Uterus (tissue), 2 donors: Measurements from ENCODE around the gene SEL1L2.

ENCODE experiments used
- POLR2A ChIP-seq, 2 donors: fragments of 450-650 bp; IDR thresholded peaks; one replicate each; pipeline ENCODE4 v1.6.1; 2016; ENCODE audit warnings: antibody characterized with exemption in 2 of 2, mild to moderate bottlenecking in 1 of 2, moderate library complexity in 1 of 2
- TF ChIP-seq, protein P1 (sequence below), 4 experiments: fragments of 200-600 bp in 2 of 4; fragments of 450-650 bp in 2 of 4; sonication (generic) in 2 of 4; IDR thresholded peaks; one replicate each; pipeline ENCODE4 v1.5.1; 2016 to 2019; ENCODE audit warnings: antibody characterized with exemption in 4 of 4, mild to moderate bottlenecking in 2 of 4, moderate library complexity in 1 of 4

- TF ChIP-seq, protein P1, sequence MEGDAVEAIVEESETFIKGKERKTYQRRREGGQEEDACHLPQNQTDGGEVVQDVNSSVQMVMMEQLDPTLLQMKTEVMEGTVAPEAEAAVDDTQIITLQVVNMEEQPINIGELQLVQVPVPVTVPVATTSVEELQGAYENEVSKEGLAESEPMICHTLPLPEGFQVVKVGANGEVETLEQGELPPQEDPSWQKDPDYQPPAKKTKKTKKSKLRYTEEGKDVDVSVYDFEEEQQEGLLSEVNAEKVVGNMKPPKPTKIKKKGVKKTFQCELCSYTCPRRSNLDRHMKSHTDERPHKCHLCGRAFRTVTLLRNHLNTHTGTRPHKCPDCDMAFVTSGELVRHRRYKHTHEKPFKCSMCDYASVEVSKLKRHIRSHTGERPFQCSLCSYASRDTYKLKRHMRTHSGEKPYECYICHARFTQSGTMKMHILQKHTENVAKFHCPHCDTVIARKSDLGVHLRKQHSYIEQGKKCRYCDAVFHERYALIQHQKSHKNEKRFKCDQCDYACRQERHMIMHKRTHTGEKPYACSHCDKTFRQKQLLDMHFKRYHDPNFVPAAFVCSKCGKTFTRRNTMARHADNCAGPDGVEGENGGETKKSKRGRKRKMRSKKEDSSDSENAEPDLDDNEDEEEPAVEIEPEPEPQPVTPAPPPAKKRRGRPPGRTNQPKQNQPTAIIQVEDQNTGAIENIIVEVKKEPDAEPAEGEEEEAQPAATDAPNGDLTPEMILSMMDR (IDR thresholded peaks at IDR 0.05) = no peak
- TF ChIP-seq POLR2A (IDR thresholded peaks at IDR 0.05) = no peak
Measured at GRCh38 chr20:13851279-13851678, 139.1 kb downstream of the SEL1L2 start.
